Measurements from ENCODE around the gene S1PR4.
A peak's percentile ranks its signal among the peaks of the same experiment; 100 is the strongest.

The S1PR4 gene

GRCh38 chr19:3171894-3172672 lies 6.5 kb upstream of the S1PR4 start:
- TF ChIP-seq NFIC (IDR thresholded peaks at IDR 0.05) (no peak), FOXM1 (IDR thresholded peaks at IDR 0.05; ENCODE audit: borderline replicate concordance, low read depth) (no peak), TCF12 (IDR thresholded peaks at IDR 0.05; ENCODE audit: low read depth) (no peak)

DNA sequence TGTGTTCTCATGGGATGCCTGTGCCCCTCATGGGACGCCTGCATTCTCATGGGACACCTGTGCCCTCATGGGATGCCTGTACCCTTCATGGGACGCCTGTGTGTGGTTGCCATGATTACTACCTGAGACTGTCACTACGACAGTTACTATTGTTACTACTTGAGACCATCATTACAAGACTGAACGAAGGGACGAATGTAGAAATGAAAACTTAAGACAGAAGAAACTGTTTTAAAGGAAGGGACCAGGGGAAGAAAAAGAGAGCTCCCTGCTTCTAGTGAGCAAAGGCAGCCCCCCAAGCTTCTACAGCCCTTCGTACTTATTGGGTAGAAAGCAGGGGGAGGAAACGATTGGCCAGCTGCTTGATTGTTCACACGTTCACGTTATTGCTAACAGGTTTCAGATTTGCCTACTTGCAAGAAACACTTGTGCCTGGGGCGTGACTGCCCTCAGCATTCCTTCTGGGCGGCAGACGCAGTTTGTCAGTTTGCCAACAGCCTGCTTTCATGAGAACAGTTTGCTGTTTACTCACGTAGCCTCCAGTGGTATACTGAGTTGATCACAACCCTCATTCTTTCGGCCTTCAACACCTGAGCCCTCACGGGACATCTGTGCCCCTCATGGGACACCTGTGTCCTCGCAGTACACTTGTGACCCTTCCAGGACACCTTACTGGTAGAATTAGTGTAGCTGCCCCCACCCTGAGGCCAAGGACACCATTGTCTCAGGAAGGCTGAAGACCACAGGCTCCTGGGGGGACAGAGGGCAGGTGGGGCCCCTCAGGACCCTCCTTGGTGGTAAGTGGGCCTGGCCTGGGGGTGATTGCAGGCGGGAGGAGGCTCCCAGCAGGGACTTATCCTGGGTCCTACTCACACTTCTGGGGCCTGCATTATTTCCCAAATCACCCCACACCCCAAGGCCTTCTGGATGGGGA lies 2.5 kb upstream of the S1PR4 start:
- TF ChIP-seq NFIC (IDR thresholded peaks at IDR 0.05) (peak; percentile 53), FOXM1 (IDR thresholded peaks at IDR 0.05; ENCODE audit: borderline replicate concordance, low read depth) (no peak), ZBTB7A (IDR thresholded peaks at IDR 0.05; ENCODE audit: low read depth) (no peak), TEAD4 (IDR thresholded peaks at IDR 0.05) (no peak; the same call in 1 of the 2 replicates), TAF1 (IDR thresholded peaks at IDR 0.05; ENCODE audit: low read depth) (no peak), EGR1 (IDR thresholded peaks at IDR 0.05) (no peak), CEBPB (IDR thresholded peaks at IDR 0.05) (no peak), TCF12 (IDR thresholded peaks at IDR 0.05; ENCODE audit: low read depth) (no peak), YY1 (IDR thresholded peaks at IDR 0.05; ENCODE audit: low read depth) (no peak), CREB1 (IDR thresholded peaks at IDR 0.05; ENCODE audit: low read depth) (no peak), RAD21 (IDR thresholded peaks at IDR 0.05; ENCODE audit: low read depth) (no peak), REST (IDR thresholded peaks at IDR 0.05; ENCODE audit: low read depth) (no peak)
- TF ChIP-seq, protein P1, sequence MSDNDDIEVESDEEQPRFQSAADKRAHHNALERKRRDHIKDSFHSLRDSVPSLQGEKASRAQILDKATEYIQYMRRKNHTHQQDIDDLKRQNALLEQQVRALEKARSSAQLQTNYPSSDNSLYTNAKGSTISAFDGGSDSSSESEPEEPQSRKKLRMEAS (IDR thresholded peaks at IDR 0.05), result 0 out of 2 replicates have a peak, but pooled peaks have one; percentile 52
- TF ChIP-seq, protein P2, sequence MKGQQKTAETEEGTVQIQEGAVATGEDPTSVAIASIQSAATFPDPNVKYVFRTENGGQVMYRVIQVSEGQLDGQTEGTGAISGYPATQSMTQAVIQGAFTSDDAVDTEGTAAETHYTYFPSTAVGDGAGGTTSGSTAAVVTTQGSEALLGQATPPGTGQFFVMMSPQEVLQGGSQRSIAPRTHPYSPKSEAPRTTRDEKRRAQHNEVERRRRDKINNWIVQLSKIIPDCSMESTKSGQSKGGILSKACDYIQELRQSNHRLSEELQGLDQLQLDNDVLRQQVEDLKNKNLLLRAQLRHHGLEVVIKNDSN (IDR thresholded peaks at IDR 0.05), result no peak

DNA sequence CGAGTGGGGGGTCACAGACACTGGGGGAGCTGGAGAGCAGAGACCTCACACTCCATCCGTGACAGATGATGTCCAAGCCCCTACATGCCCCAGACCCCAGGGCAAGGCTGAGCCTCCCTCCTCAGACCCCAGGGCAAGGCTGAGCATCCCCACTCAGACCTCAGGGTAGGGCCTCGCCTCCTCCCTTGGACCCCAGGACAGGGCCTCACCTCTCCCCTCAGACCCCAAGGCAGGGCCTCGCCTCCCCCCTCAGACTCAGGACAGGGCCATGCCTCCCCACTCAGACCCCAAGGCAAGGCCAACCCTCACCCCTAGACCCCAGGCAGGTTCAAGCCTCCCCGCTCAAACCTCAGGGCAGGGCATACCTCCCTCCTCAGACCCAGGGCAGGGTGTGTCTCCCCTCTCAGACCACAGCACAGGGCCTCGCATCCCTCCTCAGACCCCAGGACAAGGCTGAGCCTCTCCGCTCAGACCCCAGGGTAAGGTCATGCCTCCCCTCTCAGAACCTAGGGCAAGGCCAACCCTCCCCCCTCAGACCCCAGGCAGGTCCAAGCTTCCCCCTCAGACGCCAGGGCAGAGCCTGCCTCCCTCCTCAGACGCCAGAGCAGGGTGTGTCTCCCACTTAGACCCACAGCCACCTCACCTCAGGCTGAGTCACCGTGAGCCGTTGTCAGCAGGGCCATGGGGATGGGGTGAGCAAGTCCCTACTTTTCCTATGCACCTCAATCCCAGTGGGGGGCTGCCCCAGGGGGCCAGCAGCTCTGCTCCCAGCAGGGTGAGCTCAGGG lies 1.7 kb upstream of the S1PR4 start:
- TF ChIP-seq, protein P2 (IDR thresholded peaks at IDR 0.05), result no peak
- TF ChIP-seq FOXM1 (IDR thresholded peaks at IDR 0.05; ENCODE audit: borderline replicate concordance, low read depth), result no peak
- TF ChIP-seq YY1 (IDR thresholded peaks at IDR 0.05; ENCODE audit: low read depth), result no peak
- TF ChIP-seq TAF1 (IDR thresholded peaks at IDR 0.05; ENCODE audit: low read depth), result no peak
- TF ChIP-seq ZBTB7A (IDR thresholded peaks at IDR 0.05; ENCODE audit: low read depth), result no peak; the same call in 1 of the 2 replicates
- TF ChIP-seq, protein P1 (IDR thresholded peaks at IDR 0.05), result no peak
- TF ChIP-seq EGR1 (IDR thresholded peaks at IDR 0.05), result no peak

- TF ChIP-seq TAF1 (IDR thresholded peaks at IDR 0.05; ENCODE audit: low read depth) (no peak), ZBTB7A (IDR thresholded peaks at IDR 0.05; ENCODE audit: low read depth) (no peak), TCF12 (IDR thresholded peaks at IDR 0.05; ENCODE audit: low read depth) (no peak), EP300 (IDR thresholded peaks at IDR 0.05; ENCODE audit: borderline replicate concordance) (no peak), CEBPB (IDR thresholded peaks at IDR 0.05) (no peak), NFIC (IDR thresholded peaks at IDR 0.05) (no peak), CREB1 (IDR thresholded peaks at IDR 0.05; ENCODE audit: low read depth) (no peak), FOXM1 (IDR thresholded peaks at IDR 0.05; ENCODE audit: borderline replicate concordance, low read depth) (no peak), YY1 (IDR thresholded peaks at IDR 0.05; ENCODE audit: low read depth) (no peak), REST (IDR thresholded peaks at IDR 0.05; ENCODE audit: low read depth) (no peak), EGR1 (IDR thresholded peaks at IDR 0.05) (no peak), TEAD4 (IDR thresholded peaks at IDR 0.05) (no peak), RAD21 (IDR thresholded peaks at IDR 0.05; ENCODE audit: low read depth) (no peak)
- TF ChIP-seq, protein P1 (IDR thresholded peaks at IDR 0.05), result no peak
- TF ChIP-seq, protein P2 (IDR thresholded peaks at IDR 0.05), result no peak
Observed at GRCh38 chr19:3178973-3179738, 587 bp downstream of the S1PR4 start.

All from Ishikawa (cell line).